Jurkat, Clone E6-1 (cell line): ENCODE measurements around the gene TRIM66.

Experiments
- DNase-seq: peaks from one replicate; pipeline ENCODE4 v3.0.0-alpha.2; 2011; ENCODE audit warnings: low read depth, low spot score
- H3K4me3 ChIP-seq: 2 replicates; pipeline ENCODE4 v1.5.1; 2011; ENCODE audit warnings: mild to moderate bottlenecking, low read length, control low read depth, moderate library complexity

Gene TRIM66

DNA sequence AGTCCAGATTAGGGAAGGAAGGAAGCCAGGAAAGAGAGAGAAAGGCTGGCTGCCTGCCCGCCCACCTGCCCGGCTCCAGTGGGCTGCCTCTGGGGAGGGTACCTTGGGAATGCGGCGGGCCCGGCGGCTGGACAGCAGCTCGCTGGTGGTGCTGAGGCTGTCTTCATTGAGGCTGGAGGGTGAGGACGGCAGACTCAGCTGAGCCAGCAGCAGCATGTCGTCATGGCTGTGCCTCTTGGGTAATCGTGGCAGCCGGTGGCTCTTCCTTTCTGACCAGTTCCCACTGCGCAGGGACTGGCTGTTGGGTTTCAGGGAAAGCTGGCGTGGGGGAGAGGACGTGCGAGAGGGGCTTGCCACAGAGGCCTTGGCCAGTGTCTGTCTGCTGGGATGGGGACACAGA is 33.0 kb upstream of the TRIM66 start:
- no peak for DNase-seq
- no peak overlapping the region for H3K4me3 ChIP-seq

DNA sequence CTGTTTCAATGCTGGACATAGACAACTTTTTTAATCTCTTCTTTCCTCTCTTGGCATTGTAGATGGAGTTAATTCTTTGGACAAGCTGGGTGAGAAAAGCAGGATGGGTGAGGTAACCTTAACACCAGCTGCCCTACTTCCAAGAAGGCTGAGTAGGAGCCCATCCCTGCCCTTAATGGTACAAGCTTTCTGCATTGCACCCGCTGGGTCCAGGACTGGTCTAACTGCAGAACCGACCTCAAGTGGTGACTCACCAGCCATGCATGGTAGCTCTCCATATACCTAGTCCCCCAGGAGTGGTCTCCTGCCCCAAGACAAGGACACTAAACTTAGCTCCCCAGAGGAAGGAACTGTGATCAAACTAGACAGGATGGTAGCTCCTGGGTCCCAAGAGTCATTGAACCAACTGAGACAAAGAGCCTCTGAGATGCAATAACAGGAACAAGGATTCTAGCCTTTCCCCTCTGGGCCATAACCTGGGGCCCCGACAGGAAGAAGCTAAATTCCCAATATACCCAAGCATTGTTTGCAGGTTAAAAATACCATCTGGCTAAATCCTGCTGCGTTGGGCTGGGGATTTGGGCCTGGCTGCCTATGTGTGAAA is 32.3 kb upstream of the TRIM66 start:
- no peak for DNase-seq
- H3K4me3 ChIP-seq, result no peak overlapping the region

DNA sequence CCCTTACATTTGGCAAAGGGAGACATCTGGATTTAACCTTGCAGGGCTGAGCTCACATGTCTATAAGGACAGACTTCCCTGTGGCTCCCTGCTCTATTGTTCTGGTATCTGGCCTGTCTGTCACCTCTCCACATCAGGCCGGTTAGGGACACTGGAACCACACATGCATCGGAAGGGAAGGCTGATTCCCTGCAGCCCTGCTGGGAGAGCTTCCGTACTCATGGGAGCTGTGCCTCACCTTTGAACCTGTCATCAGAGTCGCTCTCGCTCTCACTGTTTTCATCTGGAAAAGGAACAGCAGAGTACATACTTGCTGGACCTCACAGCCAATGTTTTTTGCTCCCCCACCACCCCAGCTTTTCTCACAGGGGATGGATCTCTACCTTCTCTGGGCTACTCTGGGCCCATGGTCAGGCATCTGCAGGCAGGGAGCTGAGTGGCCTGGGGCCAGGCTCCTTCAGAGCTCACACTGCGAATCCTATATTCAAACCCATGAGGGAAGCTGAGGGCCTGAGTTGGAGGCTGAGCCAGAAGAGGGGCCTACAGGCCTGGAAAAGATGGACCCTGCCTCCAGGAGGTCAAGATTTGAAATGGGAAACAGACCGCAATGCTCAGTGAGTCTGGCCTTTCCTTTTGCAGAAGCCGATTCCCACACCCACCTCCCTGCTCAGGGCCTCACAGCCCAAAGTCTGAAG is 31.4 kb upstream of the TRIM66 start:
- no peak for DNase-seq
- no peak overlapping the region for H3K4me3 ChIP-seq

DNA sequence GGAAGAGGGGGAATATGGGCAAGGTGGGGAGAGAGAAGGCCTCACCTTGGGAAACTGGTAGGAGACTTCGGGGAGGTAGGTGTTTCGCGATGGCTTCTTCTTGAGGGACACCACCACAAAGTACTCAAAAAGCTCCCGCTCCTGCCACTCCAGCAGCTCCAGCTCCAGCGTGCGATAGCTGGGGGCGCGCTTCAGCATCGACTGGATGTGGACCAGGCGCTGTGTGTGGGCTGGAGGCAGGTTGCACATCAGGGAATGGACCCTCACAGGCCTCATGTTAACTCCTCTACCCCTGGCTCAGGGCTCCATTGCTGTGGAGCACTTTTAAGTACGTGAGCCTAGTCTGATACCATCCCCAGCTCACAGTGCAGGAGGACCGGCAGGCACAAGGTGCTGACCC is 30.0 kb upstream of the TRIM66 start:
- no peak for DNase-seq
- H3K4me3 ChIP-seq, result no peak overlapping the region

DNA sequence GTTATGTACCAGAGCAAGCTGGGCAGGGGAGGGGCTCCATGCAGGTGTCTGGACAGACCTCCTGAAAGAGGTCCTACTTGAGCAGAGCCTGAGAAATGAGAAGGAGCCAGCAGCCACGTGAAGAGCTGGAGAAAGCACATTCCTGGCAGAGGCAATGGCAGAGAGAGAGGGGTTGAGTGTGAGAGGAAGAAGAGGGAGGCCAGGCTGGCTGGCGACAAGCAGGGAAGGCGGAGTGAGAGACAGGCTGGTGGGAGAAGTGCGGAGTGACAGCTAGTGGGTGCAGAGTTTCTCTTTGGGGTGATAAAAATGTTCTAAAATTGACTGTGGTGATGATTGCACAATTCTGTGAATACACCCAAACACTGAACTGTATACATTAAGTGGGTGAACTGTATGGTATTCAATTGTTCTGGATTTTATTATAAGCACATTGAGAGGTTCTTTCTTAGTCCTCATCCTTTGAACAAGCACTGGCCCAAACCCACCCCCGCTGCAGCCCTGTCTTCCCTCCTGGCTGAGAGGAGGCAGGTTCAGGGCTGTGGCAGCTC is 29.5 kb upstream of the TRIM66 start:
- H3K4me3 ChIP-seq, result no peak overlapping the region
- no peak for DNase-seq

DNA sequence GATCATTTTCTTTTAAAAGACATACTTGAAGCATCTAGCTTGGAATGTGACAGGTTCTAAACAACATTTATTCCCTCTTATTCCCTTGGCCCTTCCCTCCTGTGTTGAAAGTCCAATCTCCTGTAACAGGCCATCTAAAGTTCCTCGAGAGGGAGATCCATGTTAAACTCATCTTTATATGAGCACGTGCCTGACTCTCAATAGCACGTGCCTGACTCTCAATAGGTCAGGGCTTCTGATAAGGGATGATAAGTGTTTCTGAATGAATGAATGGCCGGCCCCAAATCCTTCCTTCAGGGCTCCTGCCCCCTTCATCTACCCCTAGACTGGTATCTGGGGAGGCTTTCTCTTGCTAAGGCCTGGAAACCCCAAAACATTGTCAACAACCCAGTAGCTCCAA is 27.3 kb upstream of the TRIM66 start:
- no peak overlapping the region for H3K4me3 ChIP-seq
- DNase-seq, result no peak

DNA sequence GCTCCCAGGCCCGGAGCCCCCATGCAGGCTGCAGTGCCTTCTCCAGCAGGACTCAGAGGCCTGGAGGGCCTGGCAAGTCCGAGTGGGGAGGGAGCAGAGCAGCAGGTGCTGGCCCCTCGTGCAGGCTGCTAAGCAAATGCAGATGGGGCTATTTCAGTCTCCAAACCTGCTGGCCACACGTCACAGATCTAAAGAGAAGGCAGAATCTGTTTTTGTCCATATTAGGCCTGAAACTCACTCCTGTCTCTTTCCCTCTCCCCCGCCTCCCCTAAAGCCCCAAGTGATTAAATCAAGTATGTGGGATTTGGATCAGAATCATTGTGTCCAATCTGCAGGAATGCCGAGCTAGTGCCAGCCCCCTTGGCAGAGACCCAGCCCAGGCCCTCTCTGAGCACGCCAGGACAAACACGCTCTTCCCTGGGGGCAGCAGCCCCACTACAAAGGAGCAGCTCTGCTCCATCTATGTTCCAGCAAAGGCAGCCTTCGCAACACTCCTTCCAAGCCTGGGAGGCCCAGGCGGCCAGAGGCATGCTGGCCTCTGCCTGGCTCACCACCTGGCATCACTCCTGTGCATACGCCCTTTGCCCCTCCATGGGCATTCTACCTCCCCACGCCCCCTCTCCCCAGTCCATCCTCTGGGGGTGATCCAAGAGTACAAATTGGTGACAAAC is 26.7 kb upstream of the TRIM66 start:
- DNase-seq, result no peak
- no peak overlapping the region for H3K4me3 ChIP-seq

DNA sequence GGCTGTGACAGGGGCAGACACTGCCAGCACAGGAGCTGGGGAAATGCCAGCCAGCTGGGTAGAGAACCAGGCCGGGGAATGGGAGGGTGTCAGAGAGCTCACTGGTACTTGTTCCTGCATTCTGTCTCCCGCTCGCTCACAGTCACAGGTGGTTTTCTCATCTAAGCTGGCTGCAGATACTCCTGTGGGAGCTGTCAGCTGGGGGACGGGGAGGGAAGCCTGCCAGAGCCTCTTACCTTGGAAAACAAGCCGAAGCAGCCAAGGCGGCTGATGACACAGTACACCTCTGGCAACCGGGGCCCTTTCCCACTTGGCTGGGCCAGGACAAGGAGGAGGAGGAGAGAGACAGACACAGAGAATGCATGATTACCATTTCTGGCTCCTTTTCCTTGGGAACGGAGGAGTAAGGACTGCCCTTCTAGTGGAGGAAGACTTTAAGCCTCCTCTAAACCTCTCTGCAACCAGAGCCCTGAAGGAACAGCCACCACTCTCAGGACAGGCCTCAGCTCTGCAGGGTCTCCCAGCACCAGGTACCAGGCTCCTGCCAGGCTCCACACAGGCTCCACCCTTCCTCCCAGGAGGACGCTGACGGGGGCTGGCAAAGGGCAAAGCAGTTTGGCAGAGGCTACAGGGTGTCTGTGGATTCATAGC is 25.2 kb upstream of the TRIM66 start:
- H3K4me3 ChIP-seq, result no peak overlapping the region
- no peak for DNase-seq

DNA sequence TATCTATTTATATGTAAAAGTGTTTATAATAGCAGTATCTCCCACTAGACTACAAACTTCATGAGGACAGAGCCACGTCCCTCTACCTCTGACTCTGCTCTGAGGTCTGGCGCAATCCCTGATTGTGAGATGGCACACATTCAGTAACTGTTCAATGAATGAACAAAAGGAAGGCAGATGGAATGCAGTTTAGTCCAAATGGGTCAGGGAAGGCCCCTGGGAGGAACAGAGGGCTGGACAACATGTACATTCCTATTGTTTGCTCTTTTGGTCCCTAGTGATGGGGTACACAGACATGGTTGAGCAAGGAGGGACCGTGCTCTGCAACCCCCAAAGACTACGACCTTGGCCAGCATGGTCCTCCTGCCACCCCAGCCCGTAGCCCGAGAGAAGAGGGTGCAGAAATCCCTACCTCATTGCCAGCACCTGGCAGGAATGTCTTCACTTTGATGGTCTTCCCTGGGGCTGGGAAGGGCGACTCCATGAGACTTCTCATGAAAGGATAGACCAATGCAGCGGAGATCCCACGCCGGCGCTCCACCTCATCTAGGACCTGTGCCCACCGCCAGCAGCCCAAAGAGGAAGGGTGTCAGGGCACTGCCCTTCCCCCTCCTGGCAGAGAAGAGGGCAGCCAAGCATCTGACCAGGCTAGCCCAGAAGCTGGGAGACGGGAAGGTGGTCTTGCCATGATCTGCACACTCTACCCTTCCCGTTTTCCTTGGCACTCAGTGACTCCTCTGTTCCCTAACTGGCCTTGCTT is 24.4 kb upstream of the TRIM66 start:
- DNase-seq, result no peak
- H3K4me3 ChIP-seq, result no peak overlapping the region

DNA sequence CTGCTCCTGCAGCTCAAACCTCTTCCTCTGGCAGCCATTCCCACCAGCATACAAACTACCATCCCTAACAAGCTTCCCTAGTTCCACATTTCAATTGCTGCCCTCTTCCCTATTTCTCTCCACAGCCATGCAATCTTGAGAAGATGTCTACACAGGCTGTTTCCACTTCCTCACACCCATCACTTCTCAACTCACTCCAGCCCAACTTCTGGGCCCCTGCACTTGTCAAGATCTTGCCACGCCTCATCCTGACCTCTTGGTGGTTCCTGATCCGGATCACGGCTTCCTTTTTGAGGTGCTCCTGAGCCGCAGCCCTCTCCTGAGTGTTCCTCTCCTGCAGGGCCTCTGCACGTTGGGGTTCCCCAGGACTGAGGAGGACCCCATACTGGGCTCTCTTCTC is 22.7 kb upstream of the TRIM66 start:
- no peak for DNase-seq
- no peak overlapping the region for H3K4me3 ChIP-seq

DNA sequence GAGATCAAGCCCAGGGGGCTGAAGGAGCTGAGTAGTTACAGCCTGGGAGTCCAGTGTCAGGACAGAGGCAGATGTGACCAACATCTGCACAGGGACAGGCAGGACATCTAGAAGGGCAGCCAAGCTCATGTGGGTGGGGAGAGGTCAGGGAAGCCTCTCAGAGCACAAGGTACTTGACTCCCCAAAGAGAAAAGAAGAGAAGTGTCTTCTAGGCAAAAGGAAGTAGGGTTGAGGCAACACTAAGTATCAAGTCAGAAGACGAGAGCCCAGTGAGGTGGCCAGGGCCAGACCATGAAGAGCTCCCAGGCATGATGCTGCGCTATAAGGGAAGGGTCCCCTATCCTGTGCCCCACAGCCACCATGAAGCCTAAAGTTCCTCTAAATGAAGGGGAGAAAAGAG is 21.7 kb upstream of the TRIM66 start:
- no peak for DNase-seq
- H3K4me3 ChIP-seq, result no peak overlapping the region

DNA sequence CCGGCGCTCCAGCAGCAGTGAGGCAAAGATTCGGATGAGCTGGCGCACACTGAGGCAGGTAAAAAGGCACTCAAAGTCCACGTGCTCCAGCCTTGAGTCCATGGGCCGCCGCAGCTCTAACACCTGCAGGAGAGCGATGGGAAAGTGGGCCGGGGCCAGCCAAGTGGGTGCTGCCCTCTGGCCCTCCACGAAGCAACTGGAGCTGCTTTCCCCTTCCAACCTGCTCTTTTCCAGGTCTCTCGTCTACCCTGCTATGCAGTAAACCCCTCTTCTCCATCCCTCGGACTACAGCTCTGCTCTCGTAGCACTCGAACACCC is 20.1 kb upstream of the TRIM66 start:
- H3K4me3 ChIP-seq, result no peak overlapping the region
- DNase-seq, result no peak

DNA sequence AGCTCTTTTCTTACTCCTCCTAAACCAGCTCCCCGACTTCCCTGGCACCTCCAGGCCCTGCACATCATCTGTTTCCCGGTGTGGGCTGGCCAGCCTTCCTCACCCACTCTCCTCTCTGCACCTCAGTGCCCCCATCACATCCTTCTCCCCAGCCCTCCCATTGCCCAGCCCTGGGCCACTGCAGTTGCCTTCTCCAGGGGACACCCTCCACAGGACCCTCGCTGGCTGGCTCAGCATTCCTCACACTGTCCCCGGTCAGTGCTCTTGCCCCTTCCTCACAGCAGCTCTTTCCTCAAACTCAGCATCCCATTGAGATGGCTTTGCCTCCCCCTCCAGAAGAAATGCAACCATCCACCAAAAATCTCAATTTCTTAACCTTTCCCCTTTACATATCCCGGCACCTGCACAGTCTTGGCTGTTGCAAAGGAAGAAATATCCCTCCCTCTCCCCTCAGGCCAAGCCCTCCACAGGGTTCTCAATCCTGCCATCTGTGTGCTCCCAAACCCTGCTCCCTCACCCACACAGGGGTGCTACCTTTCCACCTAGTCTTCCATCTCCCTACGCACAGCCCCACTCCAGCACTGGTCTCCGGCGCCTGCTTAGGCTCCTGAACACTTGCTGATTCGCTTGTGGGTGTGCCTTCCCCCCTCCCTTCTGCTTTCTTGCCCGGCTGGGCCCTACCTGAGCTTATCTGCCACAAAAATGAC is 19.6 kb upstream of the TRIM66 start:
- no peak for DNase-seq

DNA sequence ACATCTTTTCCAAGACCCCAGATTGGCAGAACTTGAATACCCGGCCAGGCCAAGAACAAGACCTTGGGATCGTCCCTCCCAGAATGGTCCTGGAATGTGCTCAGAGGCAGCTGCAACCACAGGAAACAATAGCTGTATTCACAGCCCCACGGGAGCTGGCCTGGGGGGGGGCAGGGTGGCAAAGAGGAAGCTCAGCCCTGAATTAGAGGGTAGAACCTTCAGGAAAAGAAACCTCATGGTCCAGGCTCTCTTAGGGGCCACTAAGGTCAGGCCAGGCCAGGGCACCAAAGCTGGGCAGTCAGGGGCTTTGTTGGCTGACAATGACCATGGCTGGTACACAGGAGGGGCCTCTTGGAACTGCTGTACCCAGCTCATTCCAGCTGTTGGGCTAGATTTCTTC is 17.4 kb upstream of the TRIM66 start:
- no peak for DNase-seq
- no peak overlapping the region for H3K4me3 ChIP-seq

More for the DNA sequence above, 19.6 kb upstream of the TRIM66 start:
- no peak overlapping the region for H3K4me3 ChIP-seq

DNA sequence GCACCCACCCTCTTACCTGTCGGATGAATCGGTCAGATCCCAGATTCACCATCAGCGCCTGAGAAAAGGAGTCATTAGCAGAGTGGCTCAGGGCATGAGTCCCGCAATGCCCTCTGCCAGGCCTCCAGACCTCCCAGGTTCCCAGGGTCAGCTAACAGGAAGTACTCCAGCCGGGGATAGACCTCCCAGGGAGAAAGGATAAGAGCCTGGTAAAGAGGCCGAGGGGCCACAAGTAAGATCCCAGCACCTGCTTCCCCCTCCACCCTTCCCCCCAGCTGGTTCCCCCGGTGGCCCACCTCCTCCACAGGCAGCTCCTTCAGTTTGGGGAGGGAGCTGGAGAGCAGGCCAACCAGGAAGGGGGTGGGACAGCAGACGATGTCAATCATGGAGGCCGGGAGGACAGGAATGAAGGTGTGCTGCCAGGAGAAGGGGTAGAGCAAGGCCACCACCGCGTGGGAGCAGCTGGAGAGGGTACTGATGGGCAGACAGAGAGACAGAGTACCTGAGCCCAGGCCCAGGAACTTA is 16.5 kb upstream of the TRIM66 start:
- DNase-seq, result no peak
- H3K4me3 ChIP-seq, result no peak overlapping the region

DNA sequence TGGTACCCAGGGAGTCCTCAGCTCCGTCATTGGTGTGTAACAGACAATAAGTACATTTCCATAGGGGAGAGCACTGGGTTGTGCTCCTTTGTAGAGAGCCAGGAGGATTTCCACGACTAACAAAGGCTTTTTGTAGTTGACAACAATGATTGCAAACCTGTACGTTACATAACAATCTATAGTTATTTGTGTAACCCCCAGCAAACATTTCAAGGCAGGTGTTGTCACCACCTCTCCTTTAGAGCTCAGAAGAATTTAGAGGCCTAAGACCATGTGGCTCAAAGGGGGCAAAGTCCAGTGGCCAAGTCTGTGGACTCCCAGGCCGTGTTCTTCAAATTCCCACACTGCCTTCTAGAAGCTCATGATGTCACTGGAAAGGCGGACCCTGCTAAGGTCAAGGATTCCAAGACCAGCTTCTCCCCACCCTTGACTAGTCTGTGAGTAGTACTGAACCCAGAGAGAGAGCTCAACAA is 15.9 kb upstream of the TRIM66 start:
- DNase-seq, result no peak
- H3K4me3 ChIP-seq, result no peak overlapping the region

DNA sequence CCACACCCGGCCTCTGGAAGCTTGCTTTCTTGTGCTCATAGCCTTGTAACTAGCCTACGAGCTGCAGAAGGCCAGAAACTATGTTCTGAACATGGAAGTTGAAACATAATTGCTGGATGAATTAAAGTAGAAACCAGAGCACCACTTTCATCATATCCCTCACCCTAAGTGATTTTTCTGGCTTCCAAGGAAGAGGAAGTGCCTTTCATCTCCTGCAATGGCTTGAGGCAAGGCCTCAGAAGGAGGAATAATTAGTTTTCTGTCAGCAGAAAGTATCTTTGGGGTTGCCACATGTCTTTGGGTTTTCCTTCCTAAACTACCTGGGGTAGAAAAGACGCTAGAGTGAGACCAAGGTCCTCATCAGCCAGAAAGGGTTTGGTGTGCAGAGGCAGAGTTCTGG is 14.6 kb upstream of the TRIM66 start:
- H3K4me3 ChIP-seq, result no peak overlapping the region
- DNase-seq, result no peak

DNA sequence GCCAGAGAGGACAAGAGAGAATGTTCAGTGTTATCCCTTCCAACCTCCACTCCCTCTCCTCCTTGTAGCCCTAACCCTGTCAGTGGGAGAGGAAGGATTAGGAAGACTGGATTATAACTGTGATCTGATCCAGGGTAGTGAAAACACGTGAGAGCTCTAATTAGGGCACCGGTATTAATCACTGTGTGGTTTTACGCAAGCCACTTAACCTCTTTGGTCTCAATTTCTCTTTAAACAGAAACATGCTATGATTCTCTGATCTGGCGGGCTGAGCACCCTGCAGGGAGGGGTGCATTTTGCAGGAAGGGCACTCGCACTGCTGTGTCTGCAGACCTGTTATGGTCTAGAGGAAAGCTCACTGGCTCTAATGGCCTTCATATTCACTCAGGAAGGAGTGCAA is 11.7 kb upstream of the TRIM66 start:
- no peak overlapping the region for H3K4me3 ChIP-seq
- DNase-seq, result no peak

DNA sequence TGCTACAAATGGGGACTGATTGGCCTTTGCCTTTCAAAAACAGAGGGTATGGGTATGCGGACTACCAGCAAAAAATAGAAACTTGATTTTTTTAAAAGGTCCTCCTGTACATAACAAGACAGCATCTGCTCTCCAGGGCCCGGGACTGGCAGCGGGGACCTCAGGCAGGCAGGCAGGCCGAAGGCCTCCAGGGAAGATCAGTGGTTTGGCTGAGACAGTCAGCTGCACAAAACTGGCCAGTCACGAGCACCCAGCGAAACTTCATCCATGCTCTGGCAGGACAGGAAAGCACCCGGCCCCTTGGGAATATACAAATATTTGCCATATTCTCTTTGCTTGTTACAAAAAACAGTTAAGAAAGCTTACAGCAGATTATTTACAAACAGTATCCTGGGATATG is 11.1 kb upstream of the TRIM66 start:
- no peak for DNase-seq

More for the DNA sequence above, 11.1 kb upstream of the TRIM66 start:
- no peak overlapping the region for H3K4me3 ChIP-seq
